GM18858 (cell line): ENCODE data around the gene HNRNPA2B1.
"Not testable (repeated sequence)": the region's sequence is repeated elsewhere in the genome, so short reads cannot be mapped to it uniquely, and the experiment has no call there.

Source experiments
- ATAC-seq: cut with Tn5 transposase; IDR thresholded peaks from one replicate; pipeline ENCODE4 v1.9.1; 2021; ENCODE audit not compliant: unreplicated experiment

Gene HNRNPA2B1

GRCh38 chr7:26185131-26185843, 15.3 kb downstream of the HNRNPA2B1 start:
- ATAC-seq: no peak

GRCh38 chr7:26184281-26185101, 16.1 kb downstream of the HNRNPA2B1 start:
- not testable (repeated sequence) for ATAC-seq

GRCh38 chr7:26183545-26184280, 16.8 kb downstream of the HNRNPA2B1 start:
- no peak for ATAC-seq

GRCh38 chr7:26182706-26183105, 17.8 kb downstream of the HNRNPA2B1 start:
- ATAC-seq: no peak

- ATAC-seq: no peak
Measured at GRCh38 chr7:26182283-26182682, 18.3 kb downstream of the HNRNPA2B1 start.

- no peak for ATAC-seq
Measured at GRCh38 chr7:26181474-26182227, 18.9 kb downstream of the HNRNPA2B1 start.

- no peak for ATAC-seq
Measured at GRCh38 chr7:26180792-26181198, 19.8 kb downstream of the HNRNPA2B1 start.

- ATAC-seq: no peak
Measured at GRCh38 chr7:26179826-26180497, 20.6 kb downstream of the HNRNPA2B1 start.

GRCh38 chr7:26179422-26179821, 21.1 kb downstream of the HNRNPA2B1 start:
- no peak for ATAC-seq

GRCh38 chr7:26178272-26178960, 22.1 kb downstream of the HNRNPA2B1 start:
- ATAC-seq: no peak

- not testable (repeated sequence) for ATAC-seq
Measured at GRCh38 chr7:26177269-26177668, 23.3 kb downstream of the HNRNPA2B1 start.

GRCh38 chr7:26176696-26177095, 23.9 kb downstream of the HNRNPA2B1 start:
- ATAC-seq: not testable (repeated sequence)

GRCh38 chr7:26175903-26176302, 24.6 kb downstream of the HNRNPA2B1 start:
- not testable (repeated sequence) for ATAC-seq

- no peak for ATAC-seq
Measured at GRCh38 chr7:26172048-26172447, 28.5 kb downstream of the HNRNPA2B1 start.

GRCh38 chr7:26171601-26172000, 28.9 kb downstream of the HNRNPA2B1 start:
- ATAC-seq: no peak

- ATAC-seq: no peak
Measured at GRCh38 chr7:26170663-26171062, 29.9 kb downstream of the HNRNPA2B1 start.

GRCh38 chr7:26169271-26169670, 31.3 kb downstream of the HNRNPA2B1 start:
- ATAC-seq: no peak

- no peak for ATAC-seq
Measured at GRCh38 chr7:26168458-26169023, 32.0 kb downstream of the HNRNPA2B1 start.

- ATAC-seq: peak; percentile 69
Measured at GRCh38 chr7:26167303-26167934, 33.1 kb downstream of the HNRNPA2B1 start.
